IMR-90 (cell line): Measurements from ENCODE around the gene DHX29. TPM values are rescaled to one million over a fixed set of nuclear protein-coding genes. Genes with fewer than 3 reads are reported as not detected.

Experiments used
- ATAC-seq: fragments of 200-7000 bp; cut with Tn5 transposase; 2 replicates; pipeline ENCODE4 v1.9.1; 2020; ENCODE audit warnings: low read depth, mild to moderate bottlenecking, moderate library complexity
- BruUV-seq: library from RNA; stranded (reverse); fragments of 400-500 nt; replicated peaks from 2 replicates; lab custom pipeline; 2021; lab: Mats Ljungman, UMichigan
- CTCF ChIA-PET: fragments of 300-600 bp; formaldehyde crosslinking; extraction: SDS; loops from one replicate; lab custom pipeline; 2021; ENCODE audit warnings: antibody characterized with exemption; lab: Yijun Ruan, JAX
- POLR2A ChIA-PET: fragments of 300-600 bp; sonication (Branson Sonifier 250); formaldehyde crosslinking; loops from one replicate; lab custom pipeline; 2022; ENCODE audit warnings: antibody characterized with exemption; ENCODE audit not compliant: unreplicated experiment; lab: Charles Lee
- DNase-seq: peaks from one replicate; pipeline ENCODE4 v3.0.0; 2013
- H2AFZ ChIP-seq: replicated peaks from 2 replicates; pipeline ENCODE3; 2013; ENCODE audit warnings: low read length, mild to moderate bottlenecking; ENCODE audit not compliant: poor library complexity
- H2AK5ac ChIP-seq: 2 replicates; pipeline ENCODE4 v1.6.1; 2013; ENCODE audit warnings: low read depth, low read length, inconsistent platforms
- H2AK9ac ChIP-seq: replicated peaks from 2 replicates; pipeline ENCODE3; 2013; ENCODE audit warnings: mild to moderate bottlenecking, low read depth, low read length, moderate library complexity; ENCODE audit not compliant: poor library complexity
- H2BK120ac ChIP-seq: 2 replicates; pipeline ENCODE4 v1.6.1; 2013; ENCODE audit warnings: low read depth, low read length, inconsistent platforms
- H2BK15ac ChIP-seq: 3 replicates; pipeline ENCODE4 v1.6.1; 2013; ENCODE audit warnings: low read depth, low read length, inconsistent platforms
- H2BK20ac ChIP-seq: 2 replicates; pipeline ENCODE4 v1.6.1; 2013; ENCODE audit warnings: low read depth, mild to moderate bottlenecking, inconsistent platforms, low read length, moderate library complexity
- H2BK5ac ChIP-seq: 2 replicates; pipeline ENCODE4 v1.6.1; 2013; ENCODE audit warnings: mild to moderate bottlenecking, low read depth, low read length, inconsistent platforms; ENCODE audit not compliant: poor library complexity, severe bottlenecking
- H3K14ac ChIP-seq: replicated peaks from 2 replicates; pipeline ENCODE4 v1.6.1; 2013; ENCODE audit warnings: low read depth, low read length, inconsistent platforms
- H3K18ac ChIP-seq: 2 replicates; pipeline ENCODE4 v1.6.1; 2013; ENCODE audit warnings: low read depth, low read length, control low read depth
- H3K23ac ChIP-seq: 2 replicates; pipeline ENCODE4 v1.6.1; 2013; ENCODE audit warnings: low read depth, low read length, inconsistent platforms
- H3K27ac ChIP-seq: 2 replicates; pipeline ENCODE4 v1.5.1; 2013; ENCODE audit warnings: mild to moderate bottlenecking, control low read depth, low read length; ENCODE audit not compliant: insufficient read depth
- H3K27me3 ChIP-seq: 2 replicates; pipeline ENCODE4 v1.6.1; 2013; ENCODE audit warnings: low read length; ENCODE audit not compliant: control insufficient read depth, insufficient read depth
- H3K36me3 ChIP-seq: 2 replicates; pipeline ENCODE4 v1.6.1; 2013; ENCODE audit warnings: low read length, mixed read lengths; ENCODE audit not compliant: control insufficient read depth, insufficient read depth
- H3K4ac ChIP-seq: 2 replicates; pipeline ENCODE4 v1.6.1; 2013; ENCODE audit warnings: low read depth, low read length, inconsistent platforms
- H3K4me1 ChIP-seq: 2 replicates; pipeline ENCODE4 v1.6.1; 2013; ENCODE audit warnings: low read length, mixed read lengths; ENCODE audit not compliant: control insufficient read depth, insufficient read depth
- H3K4me2 ChIP-seq: 2 replicates; pipeline ENCODE4 v1.6.1; 2013; ENCODE audit warnings: low read depth, mild to moderate bottlenecking, control low read depth, low read length, moderate library complexity
- H3K4me3 ChIP-seq: 2 replicates; pipeline ENCODE4 v1.5.1; 2013; ENCODE audit warnings: low read depth, mild to moderate bottlenecking, control low read depth, low read length, moderate library complexity; ENCODE audit not compliant: insufficient read depth
- H3K56ac ChIP-seq: 2 replicates; pipeline ENCODE4 v1.6.1; 2013; ENCODE audit warnings: low read length, inconsistent platforms; ENCODE audit not compliant: insufficient read depth; ENCODE audit errors: extremely low read depth
- H3K79me1 ChIP-seq, 2 experiments: 2 replicates each; pipeline ENCODE4 v1.6.1; 2013; ENCODE audit warnings: low read length in 2 of 2, inconsistent platforms in 1 of 2, low read depth in 1 of 2
- H3K9ac ChIP-seq: 2 replicates; pipeline ENCODE4 v1.6.1; 2013; ENCODE audit warnings: low read depth, low read length, control low read depth
- H3K9me1 ChIP-seq: 2 replicates; pipeline ENCODE4 v1.6.1; 2013; ENCODE audit warnings: low read length, inconsistent platforms; ENCODE audit not compliant: insufficient read depth
- H3K9me3 ChIP-seq: 2 replicates; pipeline ENCODE4 v1.6.1; 2013; ENCODE audit warnings: low read length; ENCODE audit not compliant: control insufficient read depth, insufficient read depth
- H4K20me1 ChIP-seq: 2 replicates; pipeline ENCODE4 v1.6.1; 2013; ENCODE audit warnings: low read length, inconsistent platforms; ENCODE audit not compliant: insufficient read depth
- H4K5ac ChIP-seq: 2 replicates; pipeline ENCODE4 v1.6.1; 2013; ENCODE audit warnings: mild to moderate bottlenecking, low read depth, low read length, control low read depth
- H4K8ac ChIP-seq, 2 experiments: 2 replicates each; pipeline ENCODE4 v1.6.1; 2013; ENCODE audit warnings: low read depth in 2 of 2, low read length in 2 of 2, control low read depth in 1 of 2, inconsistent platforms in 1 of 2
- H4K91ac ChIP-seq: 2 replicates; pipeline ENCODE4 v1.6.1; 2013; ENCODE audit warnings: low read depth, low read length, inconsistent platforms; ENCODE audit not compliant: insufficient read depth
- MAFK ChIP-seq: IDR thresholded peaks from 2 replicates; pipeline ENCODE4 v1.6.1; 2012; ENCODE audit warnings: low read depth, low read length, improper control_type of control experiment
- WGBS, 2 experiments: methylation state at CpG; one replicate each; pipeline versions ENCODE4 v1.1.5 to v1.1.7; 2013; ENCODE audit warnings: missing lambda C conversion rate in 2 of 2; ENCODE audit not compliant: insufficient read length in 1 of 2; ENCODE audit errors: extremely low coverage in 2 of 2; 5-methylcytosine and 5-hydroxymethylcytosine counted together
- dilution Hi-C: fragments of 300-500 bp; cut with HindIII; formaldehyde crosslinking; loops from one replicate; pipeline ENCODE4 v1.14.3; 2018; ENCODE audit warnings: low sequenced_read_pairs; ENCODE audit not compliant: unreplicated experiment
- in situ Hi-C: fragments of 300-500 bp; cut with MboI; formaldehyde crosslinking; loops from 3 replicates; pipeline ENCODE4 v1.14.3; 2019; ENCODE audit warnings: low sequenced_read_pairs, inconsistent platforms, mixed read lengths
- intact Hi-C: fragments of 100-400 bp; cut with micrococcal nuclease; formaldehyde crosslinking; loops from 2 replicates; pipeline ENCODE4 v1.10.0; 2022
- polyA plus RNA-seq, 3 experiments: library from polyadenylated mRNA; depleted of rRNA; stranded (reverse); fragments of >200 nt; gene quantifications; 2 replicates each; pipeline ENCODE4 v1.2.3, GENCODE V29; 2012; ENCODE audit warnings: low replicate concordance in 1 of 3
- total RNA-seq: library from RNA; depleted of rRNA; stranded (reverse); fragments of >200 nt; gene quantifications from 2 replicates; pipeline ENCODE4 v1.2.3, GENCODE V29; 2012

DHX29 gene
- total and polyA plus RNA-seq, 2 of the 4 experiments (the other 2 are of a cell fraction) = 9.5 to 25.6 TPM

DNA sequence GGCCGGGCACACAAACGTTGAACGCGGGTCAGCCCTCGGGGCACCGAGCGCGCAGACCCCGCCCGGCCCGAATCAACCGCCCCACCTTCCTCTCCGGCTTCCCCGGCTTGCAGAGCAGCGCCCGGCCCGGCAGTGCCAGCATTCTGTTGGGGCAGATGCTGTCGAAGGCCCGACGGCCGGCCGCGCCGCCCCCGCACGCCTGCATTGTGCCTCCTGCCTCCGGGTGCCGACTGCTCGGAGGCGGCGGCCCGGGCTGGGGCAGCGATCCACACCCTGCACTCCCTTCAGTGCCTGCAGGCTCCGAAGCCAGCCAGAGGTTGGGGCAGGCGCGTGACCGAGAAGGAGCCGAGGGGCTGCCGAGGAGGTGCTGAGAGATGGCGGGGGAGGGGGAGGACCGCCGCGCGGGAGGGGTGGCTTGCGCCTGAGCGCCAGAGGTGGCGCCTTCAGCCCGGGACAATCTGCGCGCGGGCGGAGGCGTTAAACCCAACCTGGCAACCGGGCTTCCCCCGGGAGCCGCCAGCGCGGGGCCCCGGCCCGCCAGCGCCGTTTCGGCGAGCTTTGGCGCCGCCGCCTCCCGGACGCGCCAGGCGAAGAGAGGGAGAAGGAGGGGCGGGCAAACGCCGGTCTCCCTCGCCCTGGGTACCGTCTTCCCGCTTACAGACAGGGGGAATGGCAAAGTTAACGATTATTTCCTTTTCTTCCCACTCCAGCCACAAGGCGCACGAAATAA lies 80.4 kb downstream of the DHX29 start, which contains the start of gene MCIDAS:
MCIDAS (minus strand) TSS at position 382 of the 730 bp plus-strand sequence; CDS start at position 205, 177 bp downstream.
- dilution Hi-C loops = no loop called here
- Histone ChIP-seq H3K9me1 (no peaks in the 10 kb centered on the region), H3K36me3 (no peaks in the 10 kb centered on the region), H3K23ac (peak within 1 kb of the TSS; percentile 42), H4K91ac (no peak within 1 kb of the TSS), H4K8ac (no peak within 1 kb of the TSS), H2AK9ac (no peak within 1 kb of the TSS), H4K20me1 (peaks cover 34% of the 10 kb centered on the region; the same call in 1 of the 2 replicates), H3K4me2 (peak within 1 kb of the TSS; percentile 84), H4K5ac (no peak within 1 kb of the TSS), H3K14ac (no peak within 1 kb of the TSS), H3K79me1 (no peaks in the 10 kb centered on the region), H2BK20ac (no peak within 1 kb of the TSS), H3K4me3 (peak within 1 kb of the TSS; percentile 38), H3K27ac (no peak within 1 kb of the TSS), H3K9ac (no peak within 1 kb of the TSS), H3K18ac (no peak within 1 kb of the TSS), H3K4ac (no peak within 1 kb of the TSS), H2AFZ (peak within 1 kb of the TSS; percentile 77), H2BK15ac (no peak within 1 kb of the TSS), H3K4me1 (no peaks in the 10 kb centered on the region), H3K9me3 (peaks cover 9% of the 10 kb centered on the region), H2AK5ac (no peak within 1 kb of the TSS), H3K56ac (no peak within 1 kb of the TSS), H3K27me3 (peaks cover 97% of the 10 kb centered on the region), H2BK5ac (no peak within 1 kb of the TSS), H2BK120ac (no peak within 1 kb of the TSS)
- TF ChIP-seq MAFK = no peak
- DNase-seq = peak; percentile 6
- ChIA-PET POLR2A (no interaction called here), CTCF (interaction anchor here (1.8 kb wide), 1 partner anchor 11 kb away, joined by 5 read pairs; no protein-coding TSS in a partner anchor)
- WGBS, 2 experiments = 2% methylated on average over 9 of the region's 80 CpGs; no CpG with 5 or more reads in 1 of the 2 experiments
- ATAC-seq = peak; percentile 28
- in situ Hi-C loops = no loop called here
- no TSS peak for BruUV-seq
- intact Hi-C loops = no loop called here
